HCT116 (cell line): ENCODE results near the gene FAM136A. TPM values are rescaled to one million over a fixed set of nuclear protein-coding genes. Genes with fewer than 3 reads are reported as not detected.

Experiments
- ATAC-seq: fragments of 200-7000 bp; cut with Tn5 transposase; 2 replicates; pipeline ENCODE4 v1.9.1; 2020; ENCODE audit warnings: mild to moderate bottlenecking, moderate library complexity
- BruUV-seq: library from RNA; stranded (reverse); fragments of 400-500 nt; replicated peaks from 2 replicates; lab custom pipeline; 2021; lab: Mats Ljungman, UMichigan
- CTCF ChIA-PET: fragments of 300-600 bp; sonication (Branson Sonifier 250); formaldehyde crosslinking; loops from one replicate; lab custom pipeline; 2021; ENCODE audit warnings: antibody characterized with exemption; lab: Charles Lee
- POLR2A ChIA-PET: fragments of 300-600, 350-600 bp; sonication (Branson Sonifier 250); formaldehyde crosslinking; loops from one replicate; lab custom pipeline; 2021; ENCODE audit warnings: antibody characterized with exemption; lab: Charles Lee
- RAD21 ChIA-PET, 2 experiments: fragments of 300-600 bp; sonication (Branson Sonifier 250); formaldehyde crosslinking; loops; one replicate each; lab custom pipeline; 2023; ENCODE audit warnings: low total read pairs in 2 of 2; ENCODE audit not compliant: uncharacterized antibody in 2 of 2, unreplicated experiment in 2 of 2, low non-redundant PET in 1 of 2; lab: Charles Lee
- DNase-seq: peaks from one replicate; pipeline ENCODE4 v3.0.0-alpha.2; 2010; ENCODE audit warnings: low read depth, low spot score
- H2AFZ ChIP-seq: fragments of 200-600 bp; shearing (Covaris generic), sonication (generic); 2 replicates; pipeline ENCODE4 v1.6.1; 2017; ENCODE audit warnings: low read depth, mixed run types, mixed read lengths, antibody characterized with exemption, low read length; ENCODE audit not compliant: poor library complexity, severe bottlenecking
- H3K27ac ChIP-seq: 2 replicates; pipeline ENCODE4 v1.5.1; 2012; ENCODE audit warnings: low read depth, low read length
- H3K27me3 ChIP-seq: fragments of 200-600 bp; sonication (generic); 2 replicates; pipeline ENCODE4 v1.6.1; 2016; ENCODE audit warnings: mixed run types, low read length, mixed read lengths; ENCODE audit not compliant: insufficient read depth
- H3K36me3 ChIP-seq, 2 experiments: fragments of 200-500 bp in 1 of 2; fragments of 200-600 bp in 1 of 2; sonication (Bioruptor generic) in 1 of 2; sonication (generic) in 1 of 2; 2 replicates each; pipeline versions ENCODE4 v1.5.1 to v1.6.1; 2014 to 2016; ENCODE audit warnings: low read length in 2 of 2, inconsistent platforms in 1 of 2, mixed read lengths in 1 of 2, mixed run types in 1 of 2; ENCODE audit not compliant: insufficient read depth in 2 of 2, control insufficient read depth in 1 of 2
- H3K4me1 ChIP-seq, 2 experiments: fragments of 200-600 bp in 1 of 2; sonication (generic) in 1 of 2; 2 replicates each; pipeline versions ENCODE4 v1.5.1 to v1.6.1; 2012 to 2017; ENCODE audit warnings: low read length in 2 of 2, inconsistent platforms in 1 of 2, mild to moderate bottlenecking in 1 of 2, mixed read lengths in 1 of 2, mixed run types in 1 of 2, moderate library complexity in 1 of 2; ENCODE audit not compliant: insufficient read depth in 2 of 2, control insufficient read depth in 1 of 2
- H3K4me2 ChIP-seq: fragments of 200-600 bp; sonication (generic); 2 replicates; pipeline ENCODE4 v1.6.1; 2017; ENCODE audit warnings: mixed run types, low read length, mixed read lengths
- H3K4me3 ChIP-seq, 2 experiments: fragments of 200-600 bp in 1 of 2; sonication (generic) in 1 of 2; replicated peaks in 1 of 2; 2 replicates each; pipeline ENCODE4 v1.5.1; 2011 to 2016; ENCODE audit warnings: low read length in 2 of 2, control low read depth in 1 of 2, low read depth in 1 of 2, mild to moderate bottlenecking in 1 of 2, mixed read lengths in 1 of 2, mixed run types in 1 of 2
- H3K79me2 ChIP-seq: fragments of 200-600 bp; sonication (generic); 2 replicates; pipeline ENCODE4 v1.6.1; 2017; ENCODE audit warnings: mild to moderate bottlenecking, mixed run types, low read length, moderate library complexity, mixed read lengths; ENCODE audit not compliant: insufficient read depth
- H3K9ac ChIP-seq: fragments of 200-600 bp; sonication (generic); 2 replicates; pipeline ENCODE4 v1.6.1; 2016; ENCODE audit warnings: low read length, mixed read lengths
- H3K9me2 ChIP-seq: fragments of 200-600 bp; sonication (generic), shearing (Covaris generic); 2 replicates; pipeline ENCODE4 v1.6.1; 2017; ENCODE audit warnings: mixed run types, mild to moderate bottlenecking, moderate library complexity; ENCODE audit not compliant: insufficient read depth
- H3K9me3 ChIP-seq, 2 experiments: fragments of 200-500 bp in 1 of 2; fragments of 200-600 bp in 1 of 2; sonication (Bioruptor generic) in 1 of 2; sonication (generic) in 1 of 2; 2 replicates each; pipeline ENCODE4 v1.6.1; 2014 to 2017; ENCODE audit warnings: low read length in 2 of 2, mixed read lengths in 2 of 2, inconsistent platforms in 1 of 2, low read depth in 1 of 2, mild to moderate bottlenecking in 1 of 2, mixed run types in 1 of 2, moderate library complexity in 1 of 2; ENCODE audit not compliant: control insufficient read depth in 1 of 2, insufficient read depth in 1 of 2
- H4K20me1 ChIP-seq: fragments of 200-600 bp; sonication (generic), shearing (Covaris generic); 2 replicates; pipeline ENCODE4 v1.6.1; 2017; ENCODE audit warnings: mixed run types, mild to moderate bottlenecking, moderate library complexity; ENCODE audit not compliant: insufficient read depth
- ATF3 ChIP-seq: IDR thresholded peaks from 2 replicates; pipeline ENCODE4 v1.6.1; 2012
- CBX3 ChIP-seq: IDR thresholded peaks from 2 replicates; pipeline ENCODE4 v1.6.1; 2012; ENCODE audit warnings: low read depth
- CEBPB ChIP-seq: IDR thresholded peaks from 2 replicates; pipeline ENCODE4 v1.6.1; 2012; ENCODE audit warnings: low read depth
- CTCF ChIP-seq, 3 experiments: fragments of 200-600 bp in 1 of 3; sonication (generic) in 1 of 3; IDR thresholded peaks in 2 of 3; conservative IDR thresholded peaks in 1 of 3; 2 replicates each; pipeline ENCODE4 v1.5.1; 2012 to 2017; ENCODE audit warnings: low read depth in 2 of 3, low read length in 2 of 3, antibody characterized with exemption in 1 of 3, borderline replicate concordance in 1 of 3, control low read depth in 1 of 3, mild to moderate bottlenecking in 1 of 3, mixed read lengths in 1 of 3, mixed run types in 1 of 3, moderate library complexity in 1 of 3; ENCODE audit not compliant: insufficient read depth in 1 of 3
- EGR1 ChIP-seq: IDR thresholded peaks from 2 replicates; pipeline ENCODE4 v1.6.1; 2012; ENCODE audit warnings: low read depth
- FOSL1 ChIP-seq: IDR thresholded peaks from 2 replicates; pipeline ENCODE4 v1.6.1; 2012; ENCODE audit warnings: low read depth
- JUND ChIP-seq: IDR thresholded peaks from 2 replicates; pipeline ENCODE4 v1.6.1; 2012
- MAX ChIP-seq: IDR thresholded peaks from 2 replicates; pipeline ENCODE4 v1.6.1; 2012
- RAD21 ChIP-seq: IDR thresholded peaks from 2 replicates; pipeline ENCODE4 v1.6.1; 2012; ENCODE audit warnings: low read depth, mild to moderate bottlenecking
- REST ChIP-seq: IDR thresholded peaks from 2 replicates; pipeline ENCODE4 v1.6.1; 2012; ENCODE audit warnings: low read depth
- SIN3A ChIP-seq: IDR thresholded peaks from 2 replicates; pipeline ENCODE4 v1.6.1; 2012; ENCODE audit warnings: low read depth
- SP1 ChIP-seq: IDR thresholded peaks from 2 replicates; pipeline ENCODE4 v1.6.1; 2012; ENCODE audit warnings: low read depth
- YY1 ChIP-seq: IDR thresholded peaks from 2 replicates; pipeline ENCODE4 v1.6.1; 2011; ENCODE audit warnings: low read length, low read depth, moderate library complexity, mild to moderate bottlenecking; ENCODE audit not compliant: insufficient replicate concordance; ENCODE audit errors: extremely low read depth
- ZFX ChIP-seq: fragments of 450-650 bp; IDR thresholded peaks from 2 replicates; pipeline ENCODE4 v1.6.1; 2017
- intact Hi-C: fragments of 100-400 bp; cut with micrococcal nuclease; formaldehyde crosslinking; loops from 2 replicates; pipeline ENCODE4 v1.10.0; 2022
- total RNA-seq: library from RNA; stranded (reverse); gene quantifications from one replicate; pipeline ENCODE4 v1.2.1, GENCODE V29; 2021; ENCODE audit not compliant: unreplicated experiment

FAM136A gene
- total RNA-seq, 1 experiment from 2014 or later = 83.0 TPM

GRCh38 chr2:70344195-70344594 is 42.3 kb upstream of the FAM136A start:
- Histone ChIP-seq H3K36me3 (no peaks in the 10 kb centered on the region), H3K79me2 (no peaks in the 10 kb centered on the region), H3K4me1 (peaks cover 0 to 16% of the 10 kb centered on the region in 2 experiments; a peak in 2 of 4 replicates), H3K9me2 (no peaks in the 10 kb centered on the region), H3K4me2 (peak overlapping the region; percentile 28), H3K27ac (no peak overlapping the region), H3K27me3 (no peaks in the 10 kb centered on the region), H3K9me3 (no peaks in the 10 kb centered on the region), H2AFZ (no peak overlapping the region), H4K20me1 (no peaks in the 10 kb centered on the region)
- intact Hi-C loops = loop anchor here (5.0 kb wide), 1 partner anchor 208 kb away; the partner anchor contains the start of gene TGFA
- BruUV-seq = no TSS peak
- DNase-seq (no peak), ATAC-seq (no peak)
- POLR2A ChIA-PET = no interaction called here
- CTCF ChIA-PET = no interaction called here
- RAD21 ChIA-PET = no interaction called here
- TF ChIP-seq ZFX = no peak
- TF ChIP-seq CEBPB = no peak
- TF ChIP-seq SIN3A = no peak
- TF ChIP-seq CTCF (IDR thresholded peaks at IDR 0.05 in 2 of 3, conservative IDR thresholded peaks at IDR 0.05 in 1 of 3; ENCODE audit: borderline replicate concordance in 1 of 3, insufficient read depth in 1 of 3, low read depth in 2 of 3, low read length in 2 of 3) = no peak
- TF ChIP-seq ATF3 = no peak
- TF ChIP-seq RAD21 = peak; percentile 29; the same call in 1 of the 2 replicates
- no peak for TF ChIP-seq EGR1
- peak; percentile 45; the same call in 1 of the 2 replicates for TF ChIP-seq SP1
- TF ChIP-seq MAX = no peak; the same call in 1 of the 2 replicates
- TF ChIP-seq FOSL1 = peak; percentile 52; the same call in 1 of the 2 replicates
- no peak for TF ChIP-seq REST
- TF ChIP-seq JUND = peak; percentile 41; the same call in 1 of the 2 replicates
- 0 out of 2 replicates have a peak, but pooled peaks have one; percentile 57 for TF ChIP-seq CBX3
- TF ChIP-seq YY1 = no peak
- TF ChIP-seq, all 23 proteins: peak for 5
- H3K9ac ChIP-seq = no peak overlapping the region
- H3K4me3 ChIP-seq = no peak overlapping the region
